H1 (cell line): ENCODE measurements around the gene DDX49. TPM values are rescaled to one million over a fixed set of nuclear protein-coding genes. Genes with fewer than 3 reads are reported as not detected.
A peak's percentile ranks its signal among the peaks of the same experiment; 100 is the strongest.

Source experiments
- CTCF ChIA-PET: fragments of 300-600 bp; sonication (Branson Sonifier 250); formaldehyde crosslinking; loops from one replicate; lab custom pipeline; 2021; ENCODE audit not compliant: partially characterized antibody; lab: Charles Lee
- POLR2A ChIA-PET: fragments of 300-600 bp; sonication (Branson Sonifier 250); formaldehyde crosslinking; loops from one replicate; lab custom pipeline; 2021; ENCODE audit warnings: inconsistent platforms; ENCODE audit not compliant: partially characterized antibody; lab: Charles Lee
- DNase-seq, 2 experiments: peaks; one replicate each; pipeline versions ENCODE4 v3.0.0 to v3.0.0-alpha.2; 2010 to 2022; ENCODE audit warnings: low spot score in 2 of 2, low read depth in 1 of 2, mixed read lengths in 1 of 2
- FAIRE-seq: peaks from 2 replicates; lab custom pipeline; 2011; peaks lifted over from hg19 to GRCh38; lab: Jason Lieb, UNC
- H2AFZ ChIP-seq: 2 replicates; pipeline ENCODE4 v1.8.1; 2012; ENCODE audit warnings: low read length, inconsistent platforms
- H2AK5ac ChIP-seq: 2 replicates; pipeline ENCODE4 v1.6.1; 2013; ENCODE audit warnings: low read depth, low read length
- H2BK120ac ChIP-seq: replicated peaks from 2 replicates; pipeline ENCODE3; 2013; ENCODE audit warnings: low read depth, low read length, inconsistent platforms
- H2BK12ac ChIP-seq: 2 replicates; pipeline ENCODE4 v1.6.1; 2013; ENCODE audit warnings: low read depth, low read length
- H2BK15ac ChIP-seq: 2 replicates; pipeline ENCODE4 v1.6.1; 2013; ENCODE audit warnings: low read length
- H2BK20ac ChIP-seq: 2 replicates; pipeline ENCODE4 v1.6.1; 2013; ENCODE audit warnings: low read length
- H2BK5ac ChIP-seq: 2 replicates; pipeline ENCODE4 v1.6.1; 2013; ENCODE audit warnings: low read depth, low read length
- H3K14ac ChIP-seq: 2 replicates; pipeline ENCODE4 v1.6.1; 2013; ENCODE audit warnings: inconsistent platforms; ENCODE audit not compliant: insufficient read length
- H3K18ac ChIP-seq: 2 replicates; pipeline ENCODE4 v1.6.1; 2013; ENCODE audit warnings: low read length; ENCODE audit errors: extremely low read depth
- H3K23ac ChIP-seq: 2 replicates; pipeline ENCODE4 v1.6.1; 2013; ENCODE audit warnings: inconsistent platforms; ENCODE audit not compliant: insufficient read length
- H3K23me2 ChIP-seq: 2 replicates; pipeline ENCODE4 v1.6.1; 2013; ENCODE audit warnings: low read depth, low read length
- H3K27ac ChIP-seq: 2 replicates; pipeline ENCODE4 v1.6.1; 2011; ENCODE audit warnings: low read depth, low read length, inconsistent platforms
- H3K27me3 ChIP-seq, 4 experiments: replicated peaks in 1 of 4; 1 replicate in 1 of 4; 2 replicates in 3 of 4; pipeline versions ENCODE4 v1.6.1 to v1.8.1; 2011 to 2013; ENCODE audit warnings: low read length in 3 of 4, mild to moderate bottlenecking in 3 of 4, inconsistent platforms in 2 of 4, mixed read lengths in 2 of 4, moderate library complexity in 1 of 4; ENCODE audit not compliant: control insufficient read depth in 3 of 4, insufficient read depth in 3 of 4; ENCODE audit errors: extremely low read depth in 1 of 4
- H3K36me3 ChIP-seq, 4 experiments: 2 replicates each; pipeline versions ENCODE4 v1.6.1 to v1.8.1; 2011 to 2013; ENCODE audit warnings: mild to moderate bottlenecking in 4 of 4, low read length in 3 of 4, moderate library complexity in 2 of 4, control low read depth in 1 of 4, inconsistent platforms in 1 of 4; ENCODE audit not compliant: insufficient read depth in 4 of 4, control insufficient read depth in 2 of 4
- H3K4ac ChIP-seq: replicated peaks from 2 replicates; pipeline ENCODE3; 2013; ENCODE audit warnings: low read length, low read depth, mixed read lengths, inconsistent platforms; ENCODE audit not compliant: insufficient read length
- H3K4me1 ChIP-seq, 4 experiments: replicated peaks in 1 of 4; 1 replicate in 1 of 4; 2 replicates in 3 of 4; pipeline versions ENCODE4 v1.6.1 to v1.8.1; 2011 to 2013; ENCODE audit warnings: low read length in 3 of 4, inconsistent platforms in 2 of 4, mixed read lengths in 1 of 4; ENCODE audit not compliant: insufficient read depth in 4 of 4, control insufficient read depth in 3 of 4
- H3K4me2 ChIP-seq, 2 experiments: 2 replicates each; pipeline versions ENCODE4 v1.6.1 to v1.8.1; 2011 to 2013; ENCODE audit warnings: low read depth in 2 of 2, low read length in 2 of 2, control low read depth in 1 of 2, inconsistent platforms in 1 of 2, mild to moderate bottlenecking in 1 of 2; ENCODE audit not compliant: insufficient read depth in 1 of 2
- H3K4me3 ChIP-seq, 4 experiments: fragments of 200-600, 300-600 bp in 1 of 4; sonication (generic), shearing (Covaris generic), sonication (Bioruptor Twin) in 1 of 4; 2 replicates each; pipeline versions ENCODE4 v1.5.1 to v1.8.1; 2011 to 2016; ENCODE audit warnings: low read length in 4 of 4, low read depth in 3 of 4, control low read depth in 2 of 4, inconsistent platforms in 2 of 4, mild to moderate bottlenecking in 2 of 4, mixed read lengths in 1 of 4, moderate library complexity in 1 of 4; ENCODE audit not compliant: insufficient read depth in 2 of 4; ENCODE audit errors: extremely low read depth in 1 of 4
- H3K56ac ChIP-seq: replicated peaks from 2 replicates; pipeline ENCODE3; 2013; ENCODE audit warnings: low read depth, mild to moderate bottlenecking, mixed read lengths, low read length, inconsistent platforms; ENCODE audit not compliant: insufficient read length
- H3K79me1 ChIP-seq: 2 replicates; pipeline ENCODE4 v1.6.1; 2013; ENCODE audit warnings: low read depth, low read length, control low read depth
- H3K79me2 ChIP-seq, 2 experiments: 2 replicates each; pipeline versions ENCODE4 v1.6.1 to v1.8.1; 2012 to 2013; ENCODE audit warnings: low read length in 2 of 2, mild to moderate bottlenecking in 2 of 2, inconsistent platforms in 1 of 2; ENCODE audit not compliant: insufficient read depth in 2 of 2, control insufficient read depth in 1 of 2
- H3K9ac ChIP-seq, 4 experiments: replicated peaks in 1 of 4; 1 replicate in 1 of 4; 2 replicates in 3 of 4; pipeline versions ENCODE4 v1.6.1 to v1.8.1; 2011 to 2013; ENCODE audit warnings: low read depth in 3 of 4, low read length in 3 of 4, control low read depth in 2 of 4, mild to moderate bottlenecking in 2 of 4, moderate library complexity in 2 of 4, inconsistent platforms in 1 of 4; ENCODE audit errors: extremely low read depth in 1 of 4
- H3K9me3 ChIP-seq, 2 experiments: 2 replicates each; pipeline versions ENCODE4 v1.6.1 to v1.8.1; 2012 to 2013; ENCODE audit warnings: mild to moderate bottlenecking in 2 of 2, moderate library complexity in 2 of 2, control low read depth in 1 of 2, inconsistent platforms in 1 of 2, low read depth in 1 of 2, low read length in 1 of 2, mixed read lengths in 1 of 2; ENCODE audit not compliant: insufficient read depth in 2 of 2
- H4K20me1 ChIP-seq, 2 experiments: replicated peaks in 1 of 2; 2 replicates each; pipeline versions ENCODE3 to v1.8.1; 2011 to 2013; ENCODE audit warnings: inconsistent platforms in 2 of 2, low read length in 2 of 2, mild to moderate bottlenecking in 1 of 2; ENCODE audit not compliant: insufficient read depth in 2 of 2, control insufficient read depth in 1 of 2
- H4K5ac ChIP-seq: 2 replicates; pipeline ENCODE4 v1.6.1; 2013; ENCODE audit warnings: low read length, low read depth, mixed read lengths, inconsistent platforms; ENCODE audit not compliant: insufficient read length
- H4K8ac ChIP-seq: 2 replicates; pipeline ENCODE4 v1.8.0; 2013; ENCODE audit warnings: mild to moderate bottlenecking, moderate library complexity, low read length, inconsistent platforms; ENCODE audit not compliant: insufficient read depth; ENCODE audit errors: extremely low read depth
- H4K91ac ChIP-seq: replicated peaks from 2 replicates; pipeline ENCODE3; 2013; ENCODE audit warnings: low read length, mixed read lengths, inconsistent platforms; ENCODE audit not compliant: insufficient read length
- KDM1A ChIP-seq: fragments of 200-600, 300-600 bp; sonication (generic); IDR thresholded peaks from 2 replicates; pipeline ENCODE4 v1.7.1; 2016; ENCODE audit warnings: mild to moderate bottlenecking, low read length, borderline replicate concordance
- SAP30 ChIP-seq: fragments of 300-600 bp; sonication (generic); IDR thresholded peaks from 2 replicates; pipeline ENCODE4 v1.7.1; 2012; ENCODE audit warnings: low read length, moderate library complexity, mild to moderate bottlenecking, inconsistent platforms; ENCODE audit not compliant: insufficient read depth, insufficient replicate concordance
- WGBS, 2 experiments: shearing (Covaris generic) in 1 of 2; methylation state at CpG; one replicate each; pipeline versions ENCODE4 v1.1.6 to v1.1.7; 2013 to 2015; ENCODE audit warnings: low lambda C conversion rate in 2 of 2, mixed read lengths in 2 of 2, inconsistent platforms in 1 of 2, low coverage in 1 of 2, missing lambda C conversion rate in 1 of 2; ENCODE audit not compliant: insufficient replicate concordance in 2 of 2, insufficient coverage in 1 of 2, insufficient read length in 1 of 2; ENCODE audit errors: extremely low coverage in 1 of 2, missing lambda C conversion rate in 1 of 2; 5-methylcytosine and 5-hydroxymethylcytosine counted together
- polyA plus RNA-seq, 7 experiments: library from polyadenylated mRNA; depleted of rRNA in 3 of 7; stranded (reverse) in 5 of 7; unstranded in 2 of 7; fragments of >200 nt in 5 of 7; fragments of 200-250 nt in 2 of 7; gene quantifications; 1 replicate in 5 of 7; 2 replicates in 1 of 7; 4 replicates in 1 of 7; pipeline versions ENCODE4 v1.2.1 to v1.2.3, GENCODE V29; 2011 to 2013; ENCODE audit warnings: missing spikeins in 2 of 7, mixed read lengths in 2 of 7
- total RNA-seq: library from RNA; stranded (reverse); fragmentation: NEBNext Ultra II Directional; extraction: Animal tissue kit (Norgen Biotek cat#: 25700); gene quantifications from 2 replicates; pipeline ENCODE4 v1.2.1, GENCODE V29; 2021

DDX49 gene
- total and polyA plus RNA-seq, 2 of the 8 experiments (the other 6 are each of a cell fraction or from before 2014, with no cell fraction given): 41.3 to 46.5 TPM

GRCh38 chr19:18931316-18932162 lies 12.0 kb downstream of the DDX49 start:
- Histone ChIP-seq H4K5ac (no peak overlapping the region), H4K91ac (no peak overlapping the region), H2BK20ac (no peak overlapping the region), H3K79me1 (no peaks in the 10 kb centered on the region), H3K79me2 (no peaks in the 10 kb centered on the region), H2BK120ac (no peak overlapping the region), H3K4me2 (peak overlapping the region; percentile 47 to 86), H3K27ac (no peak overlapping the region), H4K20me1 (peaks cover 10 to 29% of the 10 kb centered on the region in 2 experiments), H2AFZ (no peak overlapping the region), H2BK12ac (no peak overlapping the region), H2BK15ac (no peak overlapping the region), H3K23ac (no peak overlapping the region), H4K8ac (no peak overlapping the region; the same call in 1 of the 2 replicates), H3K56ac (no peak overlapping the region), H3K4me3 (peak overlapping the region in 1 of 4 experiments; percentile 32; a peak in 1 of 8 replicates), H2AK5ac (no peak overlapping the region), H3K23me2 (peaks cover 8% of the 10 kb centered on the region; the same call in 1 of the 2 replicates), H3K9ac (no peak overlapping the region), H3K18ac (no peak overlapping the region), H3K14ac (no peak overlapping the region), H3K4me1 (peaks cover 0 to 10% (median 5%) of the 10 kb centered on the region in 4 experiments; a peak in 6 of 7 replicates), H3K27me3 (no peaks in the 10 kb centered on the region), H3K4ac (no peak overlapping the region), H3K36me3 (peaks cover 4 to 30% (median 13%) of the 10 kb centered on the region in 4 experiments; a peak in 6 of 8 replicates), H3K9me3 (no peaks in the 10 kb centered on the region), H2BK5ac (no peak overlapping the region)
- FAIRE-seq: no peak
- POLR2A ChIA-PET: interaction anchor here (0.8 to 8.3 kb wide), 5 partner anchors 8 to 38 kb away, joined by 3 to 94 read pairs (median 6); partner anchors contain the start of genes COPE and DDX49
- TF ChIP-seq KDM1A (peak; percentile 74; the same call in 1 of the 2 replicates), SAP30 (no peak)
- no peak for DNase-seq
- 95% methylated on average over 26 of the region's 34 CpGs; no CpG with 5 or more reads in 1 of the 2 experiments for WGBS, 2 experiments
- CTCF ChIA-PET: interaction anchor here (0.7 kb wide), 1 partner anchor 46 kb away, joined by 4 read pairs; no protein-coding TSS in a partner anchor
